Inferior parietal cortex (tissue), 1 donor: ENCODE measurements around the gene TSKS.

ENCODE experiments used
- DNase-seq: peaks from one replicate; pipeline ENCODE4 v3.0.0-alpha.2; 2016; ENCODE audit errors: extremely low spot score

The TSKS gene

DNA sequence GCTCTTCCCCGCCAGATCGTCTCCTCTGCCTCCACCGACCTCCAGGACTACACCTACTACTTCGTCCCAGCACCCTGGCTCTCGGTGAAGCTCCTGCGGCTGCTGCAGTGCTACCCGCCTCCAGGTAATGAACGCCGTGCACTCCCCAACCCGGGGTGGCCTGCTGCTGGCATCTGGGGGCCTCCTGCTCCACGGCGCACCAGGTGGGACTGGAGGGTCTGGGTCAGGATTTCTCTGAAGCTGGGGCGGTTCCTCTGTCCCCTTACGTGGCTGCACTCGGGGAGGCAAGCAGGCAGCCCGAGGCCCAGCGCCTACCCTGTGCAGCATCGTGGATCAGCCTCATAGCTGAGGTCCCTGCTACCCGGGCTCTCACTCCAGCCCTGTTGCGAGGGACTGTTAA is 32.5 kb upstream of the TSKS start:
- DNase-seq = no peak

DNA sequence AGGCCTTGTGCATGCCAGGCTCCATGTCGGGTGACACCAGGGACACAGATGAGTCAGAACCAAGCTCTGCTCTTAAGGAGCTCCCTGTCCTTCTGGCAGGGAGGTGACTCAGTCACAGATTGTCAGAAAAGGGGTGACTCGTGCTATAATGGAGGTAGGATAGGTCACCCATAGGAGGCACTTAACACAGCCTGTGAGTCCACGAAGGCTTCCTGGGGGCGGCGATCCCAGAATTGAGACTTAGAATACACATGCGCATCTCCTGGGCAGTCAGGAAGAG is 30.4 kb upstream of the TSKS start:
- DNase-seq = no peak

GRCh38 chr19:49792829-49793560 is 29.9 kb upstream of the TSKS start:
- DNase-seq = no peak

DNA sequence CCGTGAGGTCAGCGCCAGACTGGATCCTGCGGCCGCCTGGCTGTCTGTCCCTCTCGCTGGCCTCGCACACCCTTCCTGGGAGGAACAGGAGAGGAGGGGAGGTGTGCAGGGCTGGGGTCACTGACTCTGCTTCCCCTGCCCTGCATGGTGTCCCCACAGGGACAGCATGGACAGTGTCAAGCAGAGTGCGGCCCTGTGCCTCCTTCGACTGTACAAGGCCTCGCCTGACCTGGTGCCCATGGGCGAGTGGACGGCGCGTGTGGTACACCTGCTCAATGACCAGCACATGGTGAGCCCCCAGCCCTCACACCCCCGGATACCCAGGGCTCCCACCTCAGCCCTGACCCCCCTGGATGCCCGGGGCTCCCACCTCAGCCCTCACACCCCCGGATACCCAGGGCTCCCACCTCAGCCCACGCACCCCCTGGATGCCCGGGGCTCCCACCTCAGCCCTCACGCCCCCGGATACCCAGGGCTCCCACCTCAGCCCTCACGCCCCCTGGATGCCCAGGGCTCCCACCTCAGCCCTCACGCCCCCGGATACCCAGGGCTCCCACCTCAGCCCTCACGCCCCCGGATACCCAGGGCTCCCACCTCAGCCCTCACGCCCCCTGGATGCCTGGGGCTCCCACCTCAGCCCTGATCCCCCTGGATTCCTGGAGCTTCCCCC is 28.8 kb upstream of the TSKS start:
- no peak for DNase-seq

DNA sequence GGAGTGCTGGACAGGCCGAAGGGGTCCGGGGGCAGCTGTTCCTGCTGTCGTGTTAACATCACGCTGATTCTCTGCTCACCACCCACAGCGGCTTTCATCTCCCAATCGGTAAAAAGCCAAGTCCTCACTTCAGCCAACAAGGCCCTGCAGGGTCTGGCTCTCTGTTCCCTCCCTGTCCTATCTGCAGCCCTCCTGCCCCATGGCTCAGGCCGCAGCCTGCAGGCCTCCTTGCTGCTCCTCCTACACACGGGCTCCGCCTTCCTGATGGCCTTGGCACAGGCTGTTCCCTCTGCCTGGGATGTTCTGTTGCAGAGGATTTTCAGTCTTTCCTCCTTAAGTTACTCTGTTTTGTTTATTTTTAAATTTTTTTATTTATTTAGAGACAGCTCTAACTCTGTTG is 27.8 kb upstream of the TSKS start:
- no peak for DNase-seq

- no peak for DNase-seq
These were observed 25.8 kb upstream of the TSKS start for GRCh38 chr19:49788857-49789256.

DNA sequence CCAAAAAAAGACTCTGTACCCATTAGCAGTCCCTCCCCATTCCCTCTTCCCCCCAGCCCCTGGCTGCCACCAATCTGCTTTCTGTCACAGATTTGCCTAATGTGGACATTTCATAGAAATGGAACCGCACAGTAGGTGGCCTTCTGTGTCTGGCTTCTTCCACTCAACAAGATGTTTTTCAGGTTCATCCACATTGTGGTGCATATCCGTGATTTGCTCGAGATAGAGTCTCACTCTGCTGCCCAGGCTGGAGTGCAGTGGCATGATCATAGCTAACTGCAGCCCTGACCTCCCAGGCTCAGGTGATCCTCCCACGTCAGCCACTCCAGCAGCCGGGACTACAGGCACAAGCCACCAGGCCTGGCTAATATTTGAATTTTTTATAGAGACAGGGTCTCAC is 24.6 kb upstream of the TSKS start:
- DNase-seq = no peak

DNA sequence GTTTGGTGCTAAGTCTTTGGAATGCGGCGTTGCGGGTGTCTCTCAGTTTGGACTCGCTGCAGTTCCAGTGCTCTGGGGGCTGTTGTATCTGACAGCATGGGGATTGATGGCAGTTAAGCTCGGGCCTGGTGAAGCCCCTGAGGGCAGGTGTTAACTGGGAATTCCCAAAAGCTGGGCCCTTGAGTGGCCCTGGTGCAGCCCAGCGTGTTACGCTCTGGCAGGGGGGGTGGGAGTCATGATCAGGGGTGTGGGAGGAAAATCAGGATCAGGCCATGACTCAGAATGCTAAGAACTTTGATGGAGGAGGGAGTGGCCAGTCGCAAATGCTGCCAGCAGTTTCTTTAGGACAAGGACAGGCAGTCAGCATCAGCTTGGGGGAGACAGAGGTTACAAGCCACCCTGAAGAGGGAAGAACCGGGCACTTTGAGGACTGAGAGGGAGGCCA is 23.3 kb upstream of the TSKS start:
- DNase-seq = no peak

DNA sequence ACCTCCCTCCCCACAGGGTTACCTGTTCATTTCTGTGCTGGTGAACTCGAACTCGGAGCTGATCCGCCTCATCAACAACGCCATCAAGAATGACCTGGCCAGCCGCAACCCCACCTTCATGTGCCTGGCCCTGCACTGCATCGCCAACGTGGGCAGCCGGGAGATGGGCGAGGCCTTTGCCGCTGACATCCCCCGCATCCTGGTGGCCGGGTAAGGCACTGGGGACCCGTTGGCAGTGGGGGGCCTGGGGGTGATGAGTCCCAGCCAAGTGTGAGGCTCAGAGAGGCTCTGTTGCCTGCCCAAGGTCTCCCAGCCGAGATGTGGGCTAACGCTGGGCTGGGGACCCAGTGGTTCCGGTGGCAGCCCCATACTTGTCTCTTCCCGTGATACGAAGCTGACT is 19.4 kb upstream of the TSKS start:
- no peak for DNase-seq

DNA sequence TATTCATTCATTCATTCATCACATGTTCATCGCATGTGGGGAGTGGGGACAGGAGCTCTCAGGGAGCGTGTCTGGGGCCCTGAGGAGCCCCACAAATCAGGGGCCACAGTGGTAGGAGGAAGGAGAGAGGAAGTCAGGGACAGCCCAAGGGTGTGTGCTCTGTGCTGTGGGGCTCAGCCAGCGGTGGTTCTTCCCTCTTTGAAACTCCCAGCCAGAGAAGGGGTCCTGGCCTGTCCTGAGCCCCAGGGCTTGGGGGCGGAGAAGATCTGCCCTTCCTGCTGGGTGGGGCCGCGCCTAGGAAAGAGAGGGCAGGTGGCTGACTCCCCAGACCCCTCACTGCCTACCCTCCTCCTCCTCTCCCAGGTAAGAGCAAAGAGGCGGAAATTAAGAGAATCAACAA is 18.3 kb upstream of the TSKS start:
- DNase-seq = no peak

DNA sequence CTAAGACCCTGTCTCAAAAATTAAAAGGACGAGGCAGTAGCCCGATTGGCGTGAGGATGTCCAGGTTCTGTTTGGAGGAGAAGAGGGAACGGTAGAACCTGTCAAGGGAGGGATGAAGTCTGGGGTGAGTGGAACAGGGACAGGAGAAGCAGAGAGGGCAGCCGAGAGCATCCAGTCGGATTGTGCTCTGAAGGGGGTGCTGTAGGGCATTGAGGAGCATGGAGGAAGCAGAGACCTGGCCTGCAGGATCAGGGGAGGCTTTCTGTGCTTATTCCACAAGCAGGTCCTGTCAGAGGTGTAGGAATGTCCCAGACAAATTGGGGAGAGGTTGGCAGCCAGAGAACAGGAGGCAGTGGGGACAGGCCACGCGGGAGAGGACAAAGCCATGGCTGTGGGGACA is 17.8 kb upstream of the TSKS start:
- DNase-seq = no peak

DNA sequence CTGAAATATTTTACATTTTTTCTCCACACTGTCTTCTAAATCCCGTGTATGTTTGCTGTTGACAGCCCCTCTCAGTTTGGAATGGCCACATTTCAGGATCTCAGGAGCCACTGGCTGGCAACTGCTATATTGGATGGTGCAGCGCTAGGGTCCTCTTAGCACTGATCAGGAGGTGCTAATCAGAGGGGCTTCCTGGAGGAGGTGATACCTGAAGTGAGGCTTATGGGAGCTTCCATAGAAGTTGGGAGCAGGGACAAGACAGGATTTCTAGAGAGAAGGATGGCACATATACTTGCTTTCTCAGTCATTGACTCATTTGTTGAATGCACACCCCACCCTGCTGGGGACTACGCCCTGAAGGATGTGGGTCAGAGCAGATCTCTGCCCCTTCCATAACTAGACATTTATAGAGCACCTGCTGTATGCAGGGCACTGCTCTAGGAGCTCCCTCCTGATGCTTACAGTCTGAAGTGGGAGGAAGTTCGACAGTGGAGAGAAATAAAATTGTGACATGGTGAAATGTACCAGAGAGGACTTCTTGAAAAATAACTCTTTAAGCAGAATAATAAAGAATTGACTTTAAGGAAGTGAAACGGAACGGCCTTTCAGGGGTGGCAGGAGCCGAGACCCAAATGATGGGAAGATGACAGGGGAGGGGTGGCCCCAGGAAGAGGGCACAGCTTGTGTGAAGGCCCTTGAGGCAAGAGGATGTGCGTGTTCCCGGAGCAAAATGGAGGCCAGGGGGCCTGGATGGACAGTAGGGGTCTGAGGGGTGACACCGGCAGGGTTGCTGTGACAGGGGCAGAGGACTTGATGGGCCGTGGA is 16.8 kb upstream of the TSKS start:
- DNase-seq = no peak

DNA sequence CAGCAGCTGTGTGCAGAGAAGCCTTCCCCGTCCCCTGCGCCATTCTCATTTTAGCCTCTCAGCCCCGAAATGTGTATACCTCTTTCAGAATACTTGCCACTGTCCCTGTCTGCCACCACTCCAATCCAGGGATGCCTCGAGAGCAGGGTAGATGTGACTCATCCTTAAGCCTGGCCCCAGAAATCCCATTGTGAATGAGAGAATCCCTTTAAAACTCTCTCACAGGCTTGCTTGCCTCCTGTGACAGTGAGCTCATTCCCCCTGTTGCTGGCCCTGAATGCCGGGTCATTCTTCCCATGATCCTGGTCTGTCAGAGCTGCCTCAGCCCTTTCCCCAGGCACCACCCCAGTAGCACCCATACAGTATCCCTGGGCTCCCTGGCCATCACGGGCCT is 13.3 kb upstream of the TSKS start:
- DNase-seq = no peak

- DNase-seq = no peak
These were observed 12.8 kb upstream of the TSKS start for GRCh38 chr19:49775742-49776370.

DNA sequence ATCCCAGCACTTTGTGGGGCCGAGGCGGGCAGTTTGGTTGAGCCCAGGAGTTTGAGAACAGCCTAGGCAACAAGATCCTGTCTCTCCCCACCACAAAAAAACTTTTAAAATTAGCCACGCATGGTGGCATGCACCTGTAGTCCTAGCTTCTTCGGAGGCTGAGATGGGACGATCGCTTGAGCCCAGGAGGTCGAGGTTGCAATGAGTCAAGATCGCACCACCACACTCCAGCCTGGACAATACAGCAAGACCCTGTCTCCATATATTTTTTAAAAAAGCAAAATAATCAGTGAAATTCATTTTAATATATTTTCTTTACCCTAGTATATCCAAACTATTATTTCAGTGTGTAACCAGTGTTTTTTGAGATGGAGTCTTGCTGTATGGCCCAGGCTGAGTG is 11.9 kb upstream of the TSKS start:
- no peak for DNase-seq

DNA sequence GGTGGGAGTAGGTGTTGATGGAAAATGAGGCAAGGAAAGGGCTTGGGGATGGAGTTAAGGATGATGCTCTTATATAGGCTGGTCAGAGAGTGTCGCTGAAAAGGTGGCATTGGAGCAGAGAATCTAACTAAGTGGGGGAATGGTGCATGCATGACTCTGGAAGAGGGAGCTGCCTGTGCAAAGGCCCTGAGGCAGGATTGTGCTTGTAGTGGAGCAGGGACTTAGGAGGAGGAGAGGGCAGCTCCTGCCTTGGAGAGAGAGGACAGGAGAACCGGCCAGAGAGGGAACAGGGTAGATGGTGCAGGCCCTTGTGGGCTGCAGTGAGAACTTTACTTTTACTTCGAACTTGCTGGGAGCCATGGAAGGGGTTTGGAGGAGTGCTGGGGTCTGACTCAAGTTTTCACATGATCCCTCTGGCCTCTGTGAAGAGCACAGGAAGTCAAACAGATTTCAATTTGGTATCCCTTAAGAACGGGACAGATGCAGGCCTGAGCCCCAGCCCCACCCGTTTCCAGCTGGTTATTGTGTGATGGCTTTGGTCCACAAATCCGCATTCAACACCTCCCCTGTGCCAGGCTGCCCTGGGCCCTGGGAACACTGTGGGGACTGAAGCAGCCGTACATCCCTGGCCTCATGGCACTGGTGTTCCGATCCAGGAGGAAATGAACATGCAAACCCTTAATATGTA is 10.7 kb upstream of the TSKS start:
- DNase-seq = no peak

GRCh38 chr19:49772850-49773432 is 9.8 kb upstream of the TSKS start:
- DNase-seq = no peak

- no peak for DNase-seq
These were observed 8.6 kb upstream of the TSKS start for GRCh38 chr19:49771674-49772139.

GRCh38 chr19:49770529-49770928 is 7.4 kb upstream of the TSKS start:
- DNase-seq = no peak

DNA sequence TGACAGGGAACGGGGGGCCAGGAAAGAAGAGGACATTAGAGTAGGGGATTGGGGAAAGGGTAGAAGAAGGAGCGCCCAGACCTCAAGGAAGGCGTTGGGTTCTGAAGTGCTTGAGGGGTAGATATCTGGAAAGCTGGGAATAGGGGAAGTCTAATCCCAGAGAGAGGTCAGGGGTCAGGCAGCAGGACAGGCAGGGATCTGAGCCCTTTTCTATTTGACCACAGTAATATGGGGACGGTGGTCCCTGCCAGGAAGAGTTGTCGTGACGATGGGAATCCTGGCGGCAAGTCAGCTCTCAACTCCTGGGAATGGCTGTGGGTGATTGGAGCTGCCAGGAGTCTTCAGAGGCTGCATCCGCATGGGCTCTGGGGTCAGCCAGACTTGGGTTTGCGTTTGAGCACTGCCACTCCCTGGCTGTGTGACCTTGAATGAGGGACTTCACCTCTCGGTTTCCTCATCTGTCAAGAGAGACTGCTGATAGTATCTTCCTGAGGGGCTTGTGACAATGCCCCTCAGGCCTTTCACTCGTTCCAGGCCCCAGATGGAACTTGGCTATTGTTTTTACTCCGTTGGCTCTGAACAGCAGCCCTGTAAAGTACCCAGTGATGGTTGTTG is 5.0 kb upstream of the TSKS start:
- DNase-seq = no peak

- DNase-seq = no peak
These were observed 4.3 kb upstream of the TSKS start for GRCh38 chr19:49767381-49767780.
